ENCODE results near the gene RAPGEF5.
"Not testable (repeated sequence)": the region's sequence is repeated elsewhere in the genome, so short reads cannot be mapped to it uniquely, and the experiment has no call there.

RAPGEF5 gene

DNA sequence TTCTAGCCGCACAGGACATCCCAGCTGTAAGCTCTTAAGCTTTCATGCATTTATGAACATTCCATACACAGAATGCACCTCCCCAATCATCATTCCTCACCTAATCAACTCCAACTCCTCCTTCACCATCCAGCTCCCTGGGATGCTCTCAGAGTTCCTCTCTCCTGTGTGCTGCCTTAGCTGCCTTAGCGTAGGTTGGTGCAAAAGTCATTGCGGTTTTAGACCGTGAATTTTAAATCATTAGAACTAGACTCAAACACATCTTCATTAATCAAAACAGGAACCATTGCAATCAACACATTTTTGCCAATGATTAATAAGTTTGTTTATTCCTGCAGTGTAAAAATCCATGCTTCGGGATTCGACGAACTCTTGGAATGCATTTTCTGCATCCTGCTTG is 251.4 kb downstream of the RAPGEF5 start:
- TF ChIP-seq CTCF (IDR thresholded peaks at IDR 0.05; ENCODE audit: insufficient read depth, missing control alignments), result no peak
- no peak for DNase-seq (ENCODE audit: insufficient read length, low spot score)
- no peak for FAIRE-seq

GRCh38 chr7:22094413-22095342 is 262.3 kb downstream of the RAPGEF5 start:
- FAIRE-seq (no peak), DNase-seq (ENCODE audit: insufficient read length, low spot score) (no peak)
- no peak for TF ChIP-seq CTCF (IDR thresholded peaks at IDR 0.05; ENCODE audit: insufficient read depth, missing control alignments)

GRCh38 chr7:22093936-22094335 is 263.0 kb downstream of the RAPGEF5 start:
- no peak for TF ChIP-seq CTCF (IDR thresholded peaks at IDR 0.05; ENCODE audit: insufficient read depth, missing control alignments)
- no peak for DNase-seq (ENCODE audit: insufficient read length, low spot score)
- FAIRE-seq, result no peak

DNA sequence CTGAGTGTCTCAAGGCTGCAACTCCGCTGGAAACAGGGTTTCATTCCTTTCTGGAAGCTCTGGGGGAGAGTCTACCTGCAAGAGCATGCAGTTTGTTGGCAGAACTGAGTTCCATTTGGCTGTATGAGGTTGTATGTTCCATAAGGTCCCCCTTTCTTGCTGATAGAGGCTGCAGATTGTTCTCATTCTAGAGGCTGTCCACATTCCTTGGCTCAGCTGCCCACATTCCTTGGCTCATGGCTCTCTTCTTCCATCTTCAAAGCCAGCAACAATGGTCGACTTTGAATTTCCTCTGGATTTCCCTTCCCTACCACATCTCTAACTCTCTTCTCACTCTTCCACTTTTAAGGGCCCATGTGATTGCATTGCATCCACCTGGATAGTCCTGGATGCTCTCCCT is 264.0 kb downstream of the RAPGEF5 start:
- TF ChIP-seq CTCF (IDR thresholded peaks at IDR 0.05; ENCODE audit: insufficient read depth, missing control alignments), result no peak
- FAIRE-seq, result no peak
- no peak for DNase-seq (ENCODE audit: insufficient read length, low spot score)

- FAIRE-seq; DNase-seq (ENCODE audit: insufficient read length, low spot score): not testable (repeated sequence)
Observed at GRCh38 chr7:22090958-22091525, 265.9 kb downstream of the RAPGEF5 start.

- FAIRE-seq (no peak), DNase-seq (ENCODE audit: insufficient read length, low spot score) (no peak)
- TF ChIP-seq CTCF (IDR thresholded peaks at IDR 0.05; ENCODE audit: insufficient read depth, missing control alignments), result no peak
Observed at GRCh38 chr7:22090512-22090911, 266.4 kb downstream of the RAPGEF5 start.

DNA sequence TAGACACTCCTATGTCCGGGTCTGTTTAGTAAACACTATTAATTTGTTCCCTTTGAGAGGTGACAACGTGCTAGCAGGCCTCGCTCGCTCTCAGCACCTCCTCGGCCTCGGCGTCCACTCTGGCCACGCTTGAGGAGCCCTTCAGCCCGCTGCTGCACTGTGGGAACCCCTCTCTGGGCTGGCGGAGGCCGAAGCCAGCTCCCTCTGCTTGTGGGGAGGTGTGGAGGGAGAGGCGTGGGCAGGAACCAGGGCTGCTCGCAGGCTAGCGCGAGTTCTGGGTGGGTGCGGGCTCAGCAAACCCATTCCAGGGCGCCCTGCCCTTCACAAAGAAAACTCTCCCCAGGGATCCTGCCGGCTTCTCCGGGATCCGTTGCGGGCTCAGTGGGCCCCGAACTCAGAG is 266.8 kb downstream of the RAPGEF5 start:
- DNase-seq (ENCODE audit: insufficient read length, low spot score), result no peak
- no peak for FAIRE-seq
- TF ChIP-seq CTCF (IDR thresholded peaks at IDR 0.05; ENCODE audit: insufficient read depth, missing control alignments), result no peak

Data from D721Med (cell line).